ENCODE data around the gene CBARP. TPM values are rescaled to one million over a fixed set of nuclear protein-coding genes. Genes with fewer than 3 reads are reported as not detected.

Gene CBARP
- 1.8 and 2.9 TPM in 2 replicates for total RNA-seq

- Histone ChIP-seq H2AFZ (ENCODE audit: low read length) (peak within 1 kb of the TSS; percentile 65), H3K9me3 (ENCODE audit: low read depth, low read length) (no peaks in the 10 kb centered on the region), H3K79me2 (ENCODE audit: insufficient read depth, low read length) (peaks cover 30% of the 10 kb centered on the region), H3K27ac (ENCODE audit: low read depth, low read length) (peak within 1 kb of the TSS; percentile 53), H4K20me1 (ENCODE audit: insufficient read depth, low read length) (peaks cover 21% of the 10 kb centered on the region), H3K27me3 (ENCODE audit: insufficient read depth, low read length) (no peaks in the 10 kb centered on the region), H3K4me1 (ENCODE audit: insufficient read depth, low read length) (peaks cover 22% of the 10 kb centered on the region), H3K36me3 (ENCODE audit: insufficient read depth, low read length) (peaks cover 14% of the 10 kb centered on the region), H3K4me2 (ENCODE audit: insufficient read depth, low read length) (peak within 1 kb of the TSS; percentile 88), H3K4me3 (ENCODE audit: insufficient read depth, low read length) (peak within 1 kb of the TSS; percentile 84)
- DNase-seq (ENCODE audit: insufficient read length, low spot score, missing footprints), result peak; percentile 97
- TF ChIP-seq CTCF (IDR thresholded peaks at IDR 0.05; ENCODE audit: extremely low read depth, low read depth, low read length), result no peak
Observed at GRCh38 chr19:1237754-1238368, at the start of gene CBARP. CBARP (minus strand) TSS chr19:1238005; CDS start chr19:1236100, 1,905 bp downstream.

GRCh38 chr19:1286487-1287353, 48.9 kb upstream of the CBARP start:
- Histone ChIP-seq H3K27ac (ENCODE audit: low read depth, low read length) (no peak overlapping the region), H3K4me3 (ENCODE audit: insufficient read depth, low read length) (no peak overlapping the region), H3K27me3 (ENCODE audit: insufficient read depth, low read length) (peaks cover 42% of the 10 kb centered on the region), H3K9me3 (ENCODE audit: low read depth, low read length) (no peaks in the 10 kb centered on the region), H4K20me1 (ENCODE audit: insufficient read depth, low read length) (peaks cover 4% of the 10 kb centered on the region), H2AFZ (ENCODE audit: low read length) (no peak overlapping the region), H3K4me2 (ENCODE audit: insufficient read depth, low read length) (no peak overlapping the region), H3K79me2 (ENCODE audit: insufficient read depth, low read length) (no peaks in the 10 kb centered on the region), H3K4me1 (ENCODE audit: insufficient read depth, low read length) (no peaks in the 10 kb centered on the region), H3K36me3 (ENCODE audit: insufficient read depth, low read length) (no peaks in the 10 kb centered on the region)
- no peak for DNase-seq (ENCODE audit: insufficient read length, low spot score, missing footprints)
- TF ChIP-seq CTCF (IDR thresholded peaks at IDR 0.05; ENCODE audit: extremely low read depth, low read depth, low read length), result no peak

- Histone ChIP-seq H3K4me3 (ENCODE audit: insufficient read depth, low read length) (no peak within 1 kb of the TSS), H3K4me2 (ENCODE audit: insufficient read depth, low read length) (no peak within 1 kb of the TSS), H4K20me1 (ENCODE audit: insufficient read depth, low read length) (peaks cover 4% of the 10 kb centered on the region), H3K4me1 (ENCODE audit: insufficient read depth, low read length) (no peaks in the 10 kb centered on the region), H2AFZ (ENCODE audit: low read length) (no peak within 1 kb of the TSS), H3K27ac (ENCODE audit: low read depth, low read length) (no peak within 1 kb of the TSS), H3K27me3 (ENCODE audit: insufficient read depth, low read length) (peaks cover 38% of the 10 kb centered on the region), H3K79me2 (ENCODE audit: insufficient read depth, low read length) (no peaks in the 10 kb centered on the region), H3K36me3 (ENCODE audit: insufficient read depth, low read length) (no peaks in the 10 kb centered on the region), H3K9me3 (ENCODE audit: low read depth, low read length) (no peaks in the 10 kb centered on the region)
- peak; percentile 94 for DNase-seq (ENCODE audit: insufficient read length, low spot score, missing footprints)
- TF ChIP-seq CTCF (IDR thresholded peaks at IDR 0.05; ENCODE audit: extremely low read depth, low read depth, low read length), result no peak
Observed at GRCh38 chr19:1285737-1286360, 48.0 kb upstream of the CBARP start, which contains the start of gene EFNA2. EFNA2 (plus strand) TSS chr19:1285873; CDS start chr19:1286169, 296 bp downstream.

Data from osteoblast (primary cell).